ENCODE data around the gene KRTAP10-8. TPM values are rescaled to one million over a fixed set of nuclear protein-coding genes. Genes with fewer than 3 reads are reported as not detected.

KRTAP10-8 gene
- total RNA-seq, 1 experiment from 2014 or later, result not detected

DNA sequence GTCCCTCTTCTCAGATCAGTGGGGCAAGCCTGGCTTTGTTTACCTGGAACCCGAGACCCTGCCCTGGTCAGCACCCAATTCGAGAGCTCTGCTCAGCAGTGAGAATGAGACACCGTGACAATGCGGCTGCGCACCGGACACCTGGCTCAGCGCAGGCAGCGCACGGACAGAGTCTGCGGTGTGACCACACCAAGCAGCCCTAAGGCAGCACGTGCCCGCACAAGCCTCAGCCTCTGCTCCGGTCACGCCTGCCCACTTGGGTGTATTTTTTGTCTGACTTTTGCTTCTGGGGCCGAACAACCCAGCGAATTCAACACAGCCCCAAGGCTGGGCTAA is 4.7 kb downstream of the KRTAP10-8 start:
- intact Hi-C loops (cut with micrococcal nuclease), result no loop called here
- CTCF ChIA-PET, result no interaction called here
- DNase-seq, result no peak

DNA sequence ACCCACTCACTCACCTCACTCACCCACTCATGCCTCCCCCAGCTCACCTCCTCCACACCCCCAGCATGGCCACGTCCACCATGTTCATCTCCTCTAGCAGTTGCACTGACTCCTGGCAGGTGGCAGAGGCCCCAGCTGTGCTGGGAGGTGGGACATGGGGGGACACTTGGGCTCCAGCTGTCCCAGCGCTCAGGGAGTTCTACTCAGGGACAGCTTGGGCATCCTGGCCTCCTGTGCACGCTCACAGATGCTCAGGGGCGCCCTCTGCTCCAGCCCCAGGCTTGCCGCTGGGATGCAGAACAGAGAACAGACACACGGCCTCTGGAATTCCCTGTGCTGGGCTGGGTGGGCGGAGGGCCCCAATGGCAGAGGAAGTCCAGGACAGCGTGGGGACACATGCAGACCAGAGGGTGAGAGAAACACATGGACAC is 5.2 kb downstream of the KRTAP10-8 start:
- no peak overlapping the region for H3K9ac ChIP-seq (ENCODE audit: low read length)
- H3K9me3 ChIP-seq (ENCODE audit: low read length), result peaks cover 3% of the 10 kb centered on the region; the same call in 1 of the 2 replicates
- no peak overlapping the region for H3K27ac ChIP-seq (ENCODE audit: low read length)
- no peak overlapping the region for H3K4me3 ChIP-seq (ENCODE audit: low read length)
- no peak overlapping the region for H2AFZ ChIP-seq (ENCODE audit: low read length)
- H3K36me3 ChIP-seq (ENCODE audit: low read depth, low read length), result no peaks in the 10 kb centered on the region
- ATAC-seq (no peak), DNase-seq (no peak)
- TF ChIP-seq, protein P1, sequence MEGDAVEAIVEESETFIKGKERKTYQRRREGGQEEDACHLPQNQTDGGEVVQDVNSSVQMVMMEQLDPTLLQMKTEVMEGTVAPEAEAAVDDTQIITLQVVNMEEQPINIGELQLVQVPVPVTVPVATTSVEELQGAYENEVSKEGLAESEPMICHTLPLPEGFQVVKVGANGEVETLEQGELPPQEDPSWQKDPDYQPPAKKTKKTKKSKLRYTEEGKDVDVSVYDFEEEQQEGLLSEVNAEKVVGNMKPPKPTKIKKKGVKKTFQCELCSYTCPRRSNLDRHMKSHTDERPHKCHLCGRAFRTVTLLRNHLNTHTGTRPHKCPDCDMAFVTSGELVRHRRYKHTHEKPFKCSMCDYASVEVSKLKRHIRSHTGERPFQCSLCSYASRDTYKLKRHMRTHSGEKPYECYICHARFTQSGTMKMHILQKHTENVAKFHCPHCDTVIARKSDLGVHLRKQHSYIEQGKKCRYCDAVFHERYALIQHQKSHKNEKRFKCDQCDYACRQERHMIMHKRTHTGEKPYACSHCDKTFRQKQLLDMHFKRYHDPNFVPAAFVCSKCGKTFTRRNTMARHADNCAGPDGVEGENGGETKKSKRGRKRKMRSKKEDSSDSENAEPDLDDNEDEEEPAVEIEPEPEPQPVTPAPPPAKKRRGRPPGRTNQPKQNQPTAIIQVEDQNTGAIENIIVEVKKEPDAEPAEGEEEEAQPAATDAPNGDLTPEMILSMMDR (conservative IDR thresholded peaks at IDR 0.05; ENCODE audit: low read depth, low read length), result no peak
- TF ChIP-seq EZH2phosphoT487 (IDR thresholded peaks at IDR 0.05; ENCODE audit: borderline replicate concordance, low read length) (no peak), EZH2 (IDR thresholded peaks at IDR 0.05; ENCODE audit: low read length, unreplicated experiment) (no peak)
- H3K4me2 ChIP-seq (ENCODE audit: low read length), result no peak overlapping the region
- BruUV-seq (replicated peaks), result no TSS peak
- CTCF ChIA-PET, result no interaction called here
- no peaks in the 10 kb centered on the region for H3K27me3 ChIP-seq (ENCODE audit: low read length)
- H3K9me2 ChIP-seq (replicated peaks; ENCODE audit: low read length), result no peaks in the 10 kb centered on the region
- H4K20me1 ChIP-seq (ENCODE audit: low read length), result no peaks in the 10 kb centered on the region
- POLR2A ChIA-PET (ENCODE audit: unreplicated experiment), result no interaction called here
- H3K4me1 ChIP-seq (ENCODE audit: insufficient read depth, low read length), result no peaks in the 10 kb centered on the region
- H3F3A ChIP-seq (ENCODE audit: low read length, unreplicated experiment), result no peaks in the 10 kb centered on the region
- H3K79me2 ChIP-seq (ENCODE audit: low read length), result no peaks in the 10 kb centered on the region
- intact Hi-C loops (cut with micrococcal nuclease), result no loop called here

More for the DNA sequence above, 4.7 kb downstream of the KRTAP10-8 start:
- no peak overlapping the region for H3K4me2 ChIP-seq (ENCODE audit: low read length)
- POLR2A ChIA-PET (ENCODE audit: unreplicated experiment), result no interaction called here
- no peak for ATAC-seq
- no peaks in the 10 kb centered on the region for H3K27me3 ChIP-seq (ENCODE audit: low read length)
- TF ChIP-seq, protein P1 (conservative IDR thresholded peaks at IDR 0.05; ENCODE audit: low read depth, low read length), result no peak
- TF ChIP-seq EZH2 (IDR thresholded peaks at IDR 0.05; ENCODE audit: low read length, unreplicated experiment) (no peak), EZH2phosphoT487 (IDR thresholded peaks at IDR 0.05; ENCODE audit: borderline replicate concordance, low read length) (no peak)
- H3K27ac ChIP-seq (ENCODE audit: low read length), result no peak overlapping the region
- no peak overlapping the region for H2AFZ ChIP-seq (ENCODE audit: low read length)
- no peaks in the 10 kb centered on the region for H3K79me2 ChIP-seq (ENCODE audit: low read length)
- H3F3A ChIP-seq (ENCODE audit: low read length, unreplicated experiment), result no peaks in the 10 kb centered on the region
- H3K4me1 ChIP-seq (ENCODE audit: insufficient read depth, low read length), result no peaks in the 10 kb centered on the region
- no TSS peak for BruUV-seq (replicated peaks)
- no peaks in the 10 kb centered on the region for H3K9me2 ChIP-seq (replicated peaks; ENCODE audit: low read length)
- H3K36me3 ChIP-seq (ENCODE audit: low read depth, low read length), result no peaks in the 10 kb centered on the region
- peaks cover 6% of the 10 kb centered on the region; the same call in 1 of the 2 replicates for H3K9me3 ChIP-seq (ENCODE audit: low read length)
- H3K4me3 ChIP-seq (ENCODE audit: low read length), result no peak overlapping the region
- H4K20me1 ChIP-seq (ENCODE audit: low read length), result no peaks in the 10 kb centered on the region
- no peak overlapping the region for H3K9ac ChIP-seq (ENCODE audit: low read length)

DNA sequence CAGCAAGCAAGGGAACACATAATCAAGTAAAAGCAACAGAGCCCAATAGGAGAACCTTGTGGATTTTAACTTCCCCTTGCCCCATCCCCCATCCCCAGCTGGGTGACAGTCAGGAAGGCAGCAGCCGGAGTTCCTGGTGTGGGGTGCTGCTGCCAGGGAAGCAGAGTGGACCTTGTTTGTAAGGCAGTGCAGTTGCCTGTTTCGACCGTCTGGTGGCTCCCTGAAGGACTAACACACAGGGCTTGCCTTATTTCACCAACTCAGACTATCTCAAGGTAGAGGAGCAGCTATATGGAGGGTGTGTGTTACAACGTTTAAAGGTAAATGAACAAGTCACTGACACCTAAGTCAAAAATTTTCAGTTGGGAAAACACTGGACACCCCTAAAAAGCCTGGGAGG is 6.6 kb downstream of the KRTAP10-8 start:
- intact Hi-C loops (cut with micrococcal nuclease), result loop anchor here (1.0 kb wide), 1 partner anchor 175 kb away; no protein-coding TSS in a partner anchor
- no peaks in the 10 kb centered on the region for H3K79me2 ChIP-seq (ENCODE audit: low read length)
- no peaks in the 10 kb centered on the region for H3K36me3 ChIP-seq (ENCODE audit: low read depth, low read length)
- ATAC-seq (peak; percentile 81), DNase-seq (peak; percentile 22)
- TF ChIP-seq, protein P1 (conservative IDR thresholded peaks at IDR 0.05; ENCODE audit: low read depth, low read length), result peak; percentile 47
- TF ChIP-seq EZH2 (IDR thresholded peaks at IDR 0.05; ENCODE audit: low read length, unreplicated experiment), result no peak
- no peak for TF ChIP-seq EZH2phosphoT487 (IDR thresholded peaks at IDR 0.05; ENCODE audit: borderline replicate concordance, low read length)
- H3K4me2 ChIP-seq (ENCODE audit: low read length), result no peak overlapping the region
- no TSS peak for BruUV-seq (replicated peaks)
- H3K4me3 ChIP-seq (ENCODE audit: low read length), result no peak overlapping the region
- no peaks in the 10 kb centered on the region for H4K20me1 ChIP-seq (ENCODE audit: low read length)
- H3K9me2 ChIP-seq (replicated peaks; ENCODE audit: low read length), result no peaks in the 10 kb centered on the region
- no peaks in the 10 kb centered on the region for H3K27me3 ChIP-seq (ENCODE audit: low read length)
- POLR2A ChIA-PET (ENCODE audit: unreplicated experiment), result no interaction called here
- peaks cover 10% of the 10 kb centered on the region for H3K9me3 ChIP-seq (ENCODE audit: low read length)
- no peak overlapping the region for H3K9ac ChIP-seq (ENCODE audit: low read length)
- no peaks in the 10 kb centered on the region for H3K4me1 ChIP-seq (ENCODE audit: insufficient read depth, low read length)
- H2AFZ ChIP-seq (ENCODE audit: low read length), result no peak overlapping the region
- CTCF ChIA-PET, result interaction anchor here (1.2 kb wide), 1 partner anchor 124 kb away, joined by 5 read pairs; no protein-coding TSS in a partner anchor
- no peak overlapping the region for H3K27ac ChIP-seq (ENCODE audit: low read length)
- no peaks in the 10 kb centered on the region for H3F3A ChIP-seq (ENCODE audit: low read length, unreplicated experiment)
